Measurements from ENCODE around the gene ARHGEF19. TPM values are rescaled to one million over a fixed set of nuclear protein-coding genes. Genes with fewer than 3 reads are reported as not detected.
"Not testable (repeated sequence)": the region's sequence is repeated elsewhere in the genome, so short reads cannot be mapped to it uniquely, and the experiment has no call there.

ARHGEF19 gene
- total RNA-seq, 1 donor from 2014 or later: 151 TPM

- Mint-ChIP-seq H3K27me3 (peaks cover 9% of the 10 kb centered on the region), H3K4me3 (ENCODE audit: low read depth) (peak overlapping the region; percentile 73), H3K9me3 (ENCODE audit: low read depth) (no peaks in the 10 kb centered on the region), H3K4me1 (ENCODE audit: low read depth) (peaks cover 22% of the 10 kb centered on the region), H3K27ac (no peak overlapping the region), H3K36me3 (ENCODE audit: insufficient read depth) (no peaks in the 10 kb centered on the region)
- TF ChIP-seq, protein P1, sequence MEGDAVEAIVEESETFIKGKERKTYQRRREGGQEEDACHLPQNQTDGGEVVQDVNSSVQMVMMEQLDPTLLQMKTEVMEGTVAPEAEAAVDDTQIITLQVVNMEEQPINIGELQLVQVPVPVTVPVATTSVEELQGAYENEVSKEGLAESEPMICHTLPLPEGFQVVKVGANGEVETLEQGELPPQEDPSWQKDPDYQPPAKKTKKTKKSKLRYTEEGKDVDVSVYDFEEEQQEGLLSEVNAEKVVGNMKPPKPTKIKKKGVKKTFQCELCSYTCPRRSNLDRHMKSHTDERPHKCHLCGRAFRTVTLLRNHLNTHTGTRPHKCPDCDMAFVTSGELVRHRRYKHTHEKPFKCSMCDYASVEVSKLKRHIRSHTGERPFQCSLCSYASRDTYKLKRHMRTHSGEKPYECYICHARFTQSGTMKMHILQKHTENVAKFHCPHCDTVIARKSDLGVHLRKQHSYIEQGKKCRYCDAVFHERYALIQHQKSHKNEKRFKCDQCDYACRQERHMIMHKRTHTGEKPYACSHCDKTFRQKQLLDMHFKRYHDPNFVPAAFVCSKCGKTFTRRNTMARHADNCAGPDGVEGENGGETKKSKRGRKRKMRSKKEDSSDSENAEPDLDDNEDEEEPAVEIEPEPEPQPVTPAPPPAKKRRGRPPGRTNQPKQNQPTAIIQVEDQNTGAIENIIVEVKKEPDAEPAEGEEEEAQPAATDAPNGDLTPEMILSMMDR (IDR thresholded peaks at IDR 0.05; ENCODE audit: unreplicated experiment): no peak
- no peak for DNase-seq (ENCODE audit: low spot score, unreplicated experiment)
Observed at GRCh38 chr1:16166117-16166516, 46.3 kb downstream of the ARHGEF19 start.

GRCh38 chr1:16165548-16165947 lies 46.9 kb downstream of the ARHGEF19 start:
- DNase-seq (ENCODE audit: low spot score, unreplicated experiment): no peak
- Mint-ChIP-seq H3K4me3 (ENCODE audit: low read depth) (peak overlapping the region; percentile 30), H3K27me3 (peaks cover 9% of the 10 kb centered on the region), H3K9me3 (ENCODE audit: low read depth) (no peaks in the 10 kb centered on the region), H3K36me3 (ENCODE audit: insufficient read depth) (no peaks in the 10 kb centered on the region), H3K27ac (peak overlapping the region; percentile 82), H3K4me1 (ENCODE audit: low read depth) (peaks cover 21% of the 10 kb centered on the region)
- TF ChIP-seq, protein P1 (IDR thresholded peaks at IDR 0.05; ENCODE audit: unreplicated experiment): no peak

GRCh38 chr1:16165073-16165364 lies 47.4 kb downstream of the ARHGEF19 start:
- no peak for DNase-seq (ENCODE audit: low spot score, unreplicated experiment)
- H3K27ac Mint-ChIP-seq: peak overlapping the region; percentile 58
- no peak overlapping the region for H3K4me3 Mint-ChIP-seq (ENCODE audit: low read depth)
- H3K36me3 Mint-ChIP-seq (ENCODE audit: insufficient read depth): no peaks in the 10 kb centered on the region
- H3K27me3 Mint-ChIP-seq: peaks cover 9% of the 10 kb centered on the region
- H3K9me3 Mint-ChIP-seq (ENCODE audit: low read depth): no peaks in the 10 kb centered on the region
- peaks cover 21% of the 10 kb centered on the region for H3K4me1 Mint-ChIP-seq (ENCODE audit: low read depth)
- TF ChIP-seq, protein P1 (IDR thresholded peaks at IDR 0.05; ENCODE audit: unreplicated experiment): no peak

GRCh38 chr1:16164213-16165072 lies 48.0 kb downstream of the ARHGEF19 start:
- TF ChIP-seq, protein P1 (IDR thresholded peaks at IDR 0.05; ENCODE audit: unreplicated experiment): no peak
- H3K27ac Mint-ChIP-seq: peak overlapping the region; percentile 84
- no peaks in the 10 kb centered on the region for H3K36me3 Mint-ChIP-seq (ENCODE audit: insufficient read depth)
- peaks cover 9% of the 10 kb centered on the region for H3K27me3 Mint-ChIP-seq
- H3K4me1 Mint-ChIP-seq (ENCODE audit: low read depth): peaks cover 21% of the 10 kb centered on the region
- H3K9me3 Mint-ChIP-seq (ENCODE audit: low read depth): no peaks in the 10 kb centered on the region
- DNase-seq (ENCODE audit: low spot score, unreplicated experiment): no peak
- no peak overlapping the region for H3K4me3 Mint-ChIP-seq (ENCODE audit: low read depth)

- H3K4me3 Mint-ChIP-seq (ENCODE audit: low read depth); DNase-seq (ENCODE audit: low spot score, unreplicated experiment); H3K36me3 Mint-ChIP-seq (ENCODE audit: insufficient read depth); H3K9me3 Mint-ChIP-seq (ENCODE audit: low read depth): not testable (repeated sequence)
- Mint-ChIP-seq H3K4me1 (ENCODE audit: low read depth) (peaks cover 21% of the 10 kb centered on the region), H3K27ac (peak overlapping the region; percentile 84), H3K27me3 (peaks cover 11% of the 10 kb centered on the region)
Observed at GRCh38 chr1:16163608-16164212, 48.7 kb downstream of the ARHGEF19 start.
